H1 (cell line): ENCODE data around the gene KIAA1671. TPM values are rescaled to one million over a fixed set of nuclear protein-coding genes. Genes with fewer than 3 reads are reported as not detected.

Source experiments
- CTCF ChIA-PET: fragments of 300-600 bp; sonication (Branson Sonifier 250); formaldehyde crosslinking; loops from one replicate; lab custom pipeline; 2021; ENCODE audit not compliant: partially characterized antibody; lab: Charles Lee
- POLR2A ChIA-PET: fragments of 300-600 bp; sonication (Branson Sonifier 250); formaldehyde crosslinking; loops from one replicate; lab custom pipeline; 2021; ENCODE audit warnings: inconsistent platforms; ENCODE audit not compliant: partially characterized antibody; lab: Charles Lee
- DNase-seq, 2 experiments: peaks; one replicate each; pipeline versions ENCODE4 v3.0.0 to v3.0.0-alpha.2; 2010 to 2022; ENCODE audit warnings: low spot score in 2 of 2, low read depth in 1 of 2, mixed read lengths in 1 of 2
- FAIRE-seq: peaks from 2 replicates; lab custom pipeline; 2011; peaks lifted over from hg19 to GRCh38; lab: Jason Lieb, UNC
- H2AFZ ChIP-seq: 2 replicates; pipeline ENCODE4 v1.8.1; 2012; ENCODE audit warnings: low read length, inconsistent platforms
- H2AK5ac ChIP-seq: 2 replicates; pipeline ENCODE4 v1.6.1; 2013; ENCODE audit warnings: low read depth, low read length
- H2BK120ac ChIP-seq: replicated peaks from 2 replicates; pipeline ENCODE3; 2013; ENCODE audit warnings: low read depth, low read length, inconsistent platforms
- H2BK12ac ChIP-seq: 2 replicates; pipeline ENCODE4 v1.6.1; 2013; ENCODE audit warnings: low read depth, low read length
- H2BK15ac ChIP-seq: 2 replicates; pipeline ENCODE4 v1.6.1; 2013; ENCODE audit warnings: low read length
- H2BK20ac ChIP-seq: 2 replicates; pipeline ENCODE4 v1.6.1; 2013; ENCODE audit warnings: low read length
- H2BK5ac ChIP-seq: 2 replicates; pipeline ENCODE4 v1.6.1; 2013; ENCODE audit warnings: low read depth, low read length
- H3K14ac ChIP-seq: 2 replicates; pipeline ENCODE4 v1.6.1; 2013; ENCODE audit warnings: inconsistent platforms; ENCODE audit not compliant: insufficient read length
- H3K18ac ChIP-seq: 2 replicates; pipeline ENCODE4 v1.6.1; 2013; ENCODE audit warnings: low read length; ENCODE audit errors: extremely low read depth
- H3K23ac ChIP-seq: 2 replicates; pipeline ENCODE4 v1.6.1; 2013; ENCODE audit warnings: inconsistent platforms; ENCODE audit not compliant: insufficient read length
- H3K23me2 ChIP-seq: 2 replicates; pipeline ENCODE4 v1.6.1; 2013; ENCODE audit warnings: low read depth, low read length
- H3K27ac ChIP-seq: 2 replicates; pipeline ENCODE4 v1.6.1; 2011; ENCODE audit warnings: low read depth, low read length, inconsistent platforms
- H3K27me3 ChIP-seq, 4 experiments: replicated peaks in 1 of 4; 1 replicate in 1 of 4; 2 replicates in 3 of 4; pipeline versions ENCODE4 v1.6.1 to v1.8.1; 2011 to 2013; ENCODE audit warnings: low read length in 3 of 4, mild to moderate bottlenecking in 3 of 4, inconsistent platforms in 2 of 4, mixed read lengths in 2 of 4, moderate library complexity in 1 of 4; ENCODE audit not compliant: control insufficient read depth in 3 of 4, insufficient read depth in 3 of 4; ENCODE audit errors: extremely low read depth in 1 of 4
- H3K36me3 ChIP-seq, 4 experiments: 2 replicates each; pipeline versions ENCODE4 v1.6.1 to v1.8.1; 2011 to 2013; ENCODE audit warnings: mild to moderate bottlenecking in 4 of 4, low read length in 3 of 4, moderate library complexity in 2 of 4, control low read depth in 1 of 4, inconsistent platforms in 1 of 4; ENCODE audit not compliant: insufficient read depth in 4 of 4, control insufficient read depth in 2 of 4
- H3K4ac ChIP-seq: replicated peaks from 2 replicates; pipeline ENCODE3; 2013; ENCODE audit warnings: low read length, low read depth, mixed read lengths, inconsistent platforms; ENCODE audit not compliant: insufficient read length
- H3K4me1 ChIP-seq, 4 experiments: replicated peaks in 1 of 4; 1 replicate in 1 of 4; 2 replicates in 3 of 4; pipeline versions ENCODE4 v1.6.1 to v1.8.1; 2011 to 2013; ENCODE audit warnings: low read length in 3 of 4, inconsistent platforms in 2 of 4, mixed read lengths in 1 of 4; ENCODE audit not compliant: insufficient read depth in 4 of 4, control insufficient read depth in 3 of 4
- H3K4me2 ChIP-seq, 2 experiments: 2 replicates each; pipeline versions ENCODE4 v1.6.1 to v1.8.1; 2011 to 2013; ENCODE audit warnings: low read depth in 2 of 2, low read length in 2 of 2, control low read depth in 1 of 2, inconsistent platforms in 1 of 2, mild to moderate bottlenecking in 1 of 2; ENCODE audit not compliant: insufficient read depth in 1 of 2
- H3K4me3 ChIP-seq, 4 experiments: fragments of 200-600, 300-600 bp in 1 of 4; sonication (generic), shearing (Covaris generic), sonication (Bioruptor Twin) in 1 of 4; 2 replicates each; pipeline versions ENCODE4 v1.5.1 to v1.8.1; 2011 to 2016; ENCODE audit warnings: low read length in 4 of 4, low read depth in 3 of 4, control low read depth in 2 of 4, inconsistent platforms in 2 of 4, mild to moderate bottlenecking in 2 of 4, mixed read lengths in 1 of 4, moderate library complexity in 1 of 4; ENCODE audit not compliant: insufficient read depth in 2 of 4; ENCODE audit errors: extremely low read depth in 1 of 4
- H3K56ac ChIP-seq: replicated peaks from 2 replicates; pipeline ENCODE3; 2013; ENCODE audit warnings: low read depth, mild to moderate bottlenecking, mixed read lengths, low read length, inconsistent platforms; ENCODE audit not compliant: insufficient read length
- H3K79me1 ChIP-seq: 2 replicates; pipeline ENCODE4 v1.6.1; 2013; ENCODE audit warnings: low read depth, low read length, control low read depth
- H3K79me2 ChIP-seq, 2 experiments: 2 replicates each; pipeline versions ENCODE4 v1.6.1 to v1.8.1; 2012 to 2013; ENCODE audit warnings: low read length in 2 of 2, mild to moderate bottlenecking in 2 of 2, inconsistent platforms in 1 of 2; ENCODE audit not compliant: insufficient read depth in 2 of 2, control insufficient read depth in 1 of 2
- H3K9ac ChIP-seq, 4 experiments: replicated peaks in 1 of 4; 1 replicate in 1 of 4; 2 replicates in 3 of 4; pipeline versions ENCODE4 v1.6.1 to v1.8.1; 2011 to 2013; ENCODE audit warnings: low read depth in 3 of 4, low read length in 3 of 4, control low read depth in 2 of 4, mild to moderate bottlenecking in 2 of 4, moderate library complexity in 2 of 4, inconsistent platforms in 1 of 4; ENCODE audit errors: extremely low read depth in 1 of 4
- H3K9me3 ChIP-seq, 2 experiments: 2 replicates each; pipeline versions ENCODE4 v1.6.1 to v1.8.1; 2012 to 2013; ENCODE audit warnings: mild to moderate bottlenecking in 2 of 2, moderate library complexity in 2 of 2, control low read depth in 1 of 2, inconsistent platforms in 1 of 2, low read depth in 1 of 2, low read length in 1 of 2, mixed read lengths in 1 of 2; ENCODE audit not compliant: insufficient read depth in 2 of 2
- H4K20me1 ChIP-seq, 2 experiments: replicated peaks in 1 of 2; 2 replicates each; pipeline versions ENCODE3 to v1.8.1; 2011 to 2013; ENCODE audit warnings: inconsistent platforms in 2 of 2, low read length in 2 of 2, mild to moderate bottlenecking in 1 of 2; ENCODE audit not compliant: insufficient read depth in 2 of 2, control insufficient read depth in 1 of 2
- H4K5ac ChIP-seq: 2 replicates; pipeline ENCODE4 v1.6.1; 2013; ENCODE audit warnings: low read length, low read depth, mixed read lengths, inconsistent platforms; ENCODE audit not compliant: insufficient read length
- H4K8ac ChIP-seq: 2 replicates; pipeline ENCODE4 v1.8.0; 2013; ENCODE audit warnings: mild to moderate bottlenecking, moderate library complexity, low read length, inconsistent platforms; ENCODE audit not compliant: insufficient read depth; ENCODE audit errors: extremely low read depth
- H4K91ac ChIP-seq: replicated peaks from 2 replicates; pipeline ENCODE3; 2013; ENCODE audit warnings: low read length, mixed read lengths, inconsistent platforms; ENCODE audit not compliant: insufficient read length
- BACH1 ChIP-seq: IDR thresholded peaks from 2 replicates; pipeline ENCODE4 v1.6.1; 2012; ENCODE audit warnings: low read length, improper control_type of control experiment
- CEBPB ChIP-seq: IDR thresholded peaks from 2 replicates; pipeline ENCODE4 v1.6.1; 2012; ENCODE audit warnings: low read depth, low read length
- CTBP2 ChIP-seq: IDR thresholded peaks from 2 replicates; pipeline ENCODE4 v1.7.0; 2011; ENCODE audit warnings: borderline replicate concordance, mild to moderate bottlenecking, moderate library complexity, mixed read lengths, low read length; ENCODE audit not compliant: insufficient read depth, insufficient read length
- E2F6 ChIP-seq: IDR thresholded peaks from 2 replicates; pipeline ENCODE4 v1.6.1; 2012; ENCODE audit warnings: inconsistent platforms
- KDM4A ChIP-seq: IDR thresholded peaks from one replicate; pipeline ENCODE4 v1.7.1; 2012; ENCODE audit warnings: low read depth, mild to moderate bottlenecking, moderate library complexity, low read length, inconsistent platforms; ENCODE audit not compliant: severe bottlenecking
- SIRT6 ChIP-seq: IDR thresholded peaks from one replicate; pipeline ENCODE4 v1.7.1; 2012; ENCODE audit warnings: low read length, inconsistent platforms
- SP4 ChIP-seq: IDR thresholded peaks from 2 replicates; pipeline ENCODE4 v1.6.1; 2012; ENCODE audit warnings: low read length, inconsistent platforms
- SRF ChIP-seq: IDR thresholded peaks from 2 replicates; pipeline ENCODE4 v1.6.1; 2011; ENCODE audit warnings: mild to moderate bottlenecking, low read depth, low read length, moderate library complexity
- TAF7 ChIP-seq: optimal IDR thresholded peaks from 2 replicates; pipeline ENCODE3; 2011; ENCODE audit warnings: low read depth, mild to moderate bottlenecking, inconsistent platforms, low read length, moderate library complexity, borderline replicate concordance
- WGBS, 2 experiments: shearing (Covaris generic) in 1 of 2; methylation state at CpG; one replicate each; pipeline versions ENCODE4 v1.1.6 to v1.1.7; 2013 to 2015; ENCODE audit warnings: low lambda C conversion rate in 2 of 2, mixed read lengths in 2 of 2, inconsistent platforms in 1 of 2, low coverage in 1 of 2, missing lambda C conversion rate in 1 of 2; ENCODE audit not compliant: insufficient replicate concordance in 2 of 2, insufficient coverage in 1 of 2, insufficient read length in 1 of 2; ENCODE audit errors: extremely low coverage in 1 of 2, missing lambda C conversion rate in 1 of 2; 5-methylcytosine and 5-hydroxymethylcytosine counted together
- polyA plus RNA-seq, 7 experiments: library from polyadenylated mRNA; depleted of rRNA in 3 of 7; stranded (reverse) in 5 of 7; unstranded in 2 of 7; fragments of >200 nt in 5 of 7; fragments of 200-250 nt in 2 of 7; gene quantifications; 1 replicate in 5 of 7; 2 replicates in 1 of 7; 4 replicates in 1 of 7; pipeline versions ENCODE4 v1.2.1 to v1.2.3, GENCODE V29; 2011 to 2013; ENCODE audit warnings: missing spikeins in 2 of 7, mixed read lengths in 2 of 7
- total RNA-seq: library from RNA; stranded (reverse); fragmentation: NEBNext Ultra II Directional; extraction: Animal tissue kit (Norgen Biotek cat#: 25700); gene quantifications from 2 replicates; pipeline ENCODE4 v1.2.1, GENCODE V29; 2021
- TF ChIP-seq, protein P1 (sequence below): IDR thresholded peaks from 2 replicates; pipeline ENCODE4 v1.6.1; 2012; ENCODE audit warnings: low read length, inconsistent platforms

KIAA1671 gene
- total and polyA plus RNA-seq, 2 of the 8 experiments (the other 6 are each of a cell fraction or from before 2014, with no cell fraction given): 6.4 to 23.9 TPM

DNA sequence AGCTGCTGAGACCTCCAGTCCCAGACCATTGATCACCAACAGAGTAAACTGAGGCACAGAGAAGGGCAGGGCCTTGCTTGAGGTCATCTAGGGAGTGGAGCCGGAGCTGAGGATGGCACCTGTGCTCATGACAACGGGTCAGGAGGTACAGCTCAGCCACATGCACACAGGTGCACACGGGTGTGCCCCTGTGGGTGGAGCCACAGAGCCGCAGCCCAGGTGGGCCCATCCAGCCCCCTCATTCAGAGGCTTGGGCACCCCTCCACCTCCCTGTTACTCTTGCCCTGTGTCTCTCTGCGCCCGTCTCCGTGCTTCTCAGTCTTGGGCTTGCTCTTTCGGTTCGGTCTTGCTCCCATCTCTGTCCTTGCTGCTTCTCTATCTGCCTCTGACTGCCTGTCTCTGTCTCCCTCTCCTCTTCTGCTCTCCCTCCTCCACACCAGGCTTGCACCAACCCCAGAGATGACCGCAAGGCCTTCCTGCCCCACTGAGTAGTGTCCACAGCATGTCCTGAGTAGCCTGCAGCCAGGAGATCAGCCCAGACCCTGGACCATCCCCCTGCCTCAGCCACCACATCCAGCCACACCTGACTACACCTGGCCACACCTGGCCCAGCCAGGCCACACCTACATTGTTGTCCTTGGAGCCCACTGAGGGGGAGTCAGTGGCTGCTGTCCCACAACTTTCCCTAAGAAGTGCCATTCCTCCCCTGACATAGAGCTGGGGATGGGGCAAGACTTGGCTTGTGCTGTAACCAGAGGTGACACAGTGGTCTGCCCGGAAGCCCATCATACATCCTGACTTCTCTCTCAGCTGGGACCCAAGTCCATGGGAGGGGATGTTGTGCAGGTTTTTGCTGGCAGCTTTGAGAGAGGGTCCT is 207.8 kb downstream of the KIAA1671 start:
- no peaks in the 10 kb centered on the region for H3K23me2 ChIP-seq
- H3K27ac ChIP-seq: no peak overlapping the region; the same call in 1 of the 2 replicates
- no peak overlapping the region for H2BK5ac ChIP-seq
- H3K79me2 ChIP-seq: no peaks in the 10 kb centered on the region
- H3K23ac ChIP-seq: no peak overlapping the region
- no peak overlapping the region for H2BK12ac ChIP-seq
- H3K79me1 ChIP-seq: no peaks in the 10 kb centered on the region
- no peak overlapping the region for H2AFZ ChIP-seq
- no peak for TF ChIP-seq CTBP2
- TF ChIP-seq SP4: no peak
- TF ChIP-seq SRF: no peak
- TF ChIP-seq KDM4A: no peak
- no peak for TF ChIP-seq SIRT6
- no peak for TF ChIP-seq E2F6
- no peak for TF ChIP-seq TAF7
- TF ChIP-seq, protein P1, sequence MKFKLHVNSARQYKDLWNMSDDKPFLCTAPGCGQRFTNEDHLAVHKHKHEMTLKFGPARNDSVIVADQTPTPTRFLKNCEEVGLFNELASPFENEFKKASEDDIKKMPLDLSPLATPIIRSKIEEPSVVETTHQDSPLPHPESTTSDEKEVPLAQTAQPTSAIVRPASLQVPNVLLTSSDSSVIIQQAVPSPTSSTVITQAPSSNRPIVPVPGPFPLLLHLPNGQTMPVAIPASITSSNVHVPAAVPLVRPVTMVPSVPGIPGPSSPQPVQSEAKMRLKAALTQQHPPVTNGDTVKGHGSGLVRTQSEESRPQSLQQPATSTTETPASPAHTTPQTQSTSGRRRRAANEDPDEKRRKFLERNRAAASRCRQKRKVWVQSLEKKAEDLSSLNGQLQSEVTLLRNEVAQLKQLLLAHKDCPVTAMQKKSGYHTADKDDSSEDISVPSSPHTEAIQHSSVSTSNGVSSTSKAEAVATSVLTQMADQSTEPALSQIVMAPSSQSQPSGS: no peak
- TF ChIP-seq BACH1: no peak
- TF ChIP-seq CEBPB: no peak
- TF ChIP-seq, all 59 proteins: peak for 0
- Histone ChIP-seq H4K20me1 (peaks cover 3 to 10% of the 10 kb centered on the region in 2 experiments), H4K5ac (no peak overlapping the region), H3K4ac (no peak overlapping the region), H2BK20ac (no peak overlapping the region), H2BK15ac (no peak overlapping the region), H3K4me3 (no peak overlapping the region), H2AK5ac (no peak overlapping the region), H3K27me3 (no peaks in the 10 kb centered on the region), H3K9me3 (no peaks in the 10 kb centered on the region), H4K91ac (no peak overlapping the region), H3K56ac (no peak overlapping the region), H3K14ac (no peak overlapping the region), H3K36me3 (no peaks in the 10 kb centered on the region), H3K4me1 (no peaks in the 10 kb centered on the region; a peak in 1 of 7 replicates), H3K9ac (no peak overlapping the region), H2BK120ac (no peak overlapping the region), H3K18ac (no peak overlapping the region), H3K4me2 (no peak overlapping the region), H4K8ac (no peak overlapping the region; the same call in 1 of the 2 replicates)
- 88% methylated on average over 11 of the region's 11 CpGs; no CpG with 5 or more reads in 1 of the 2 experiments for WGBS, 2 experiments
- POLR2A ChIA-PET: no interaction called here
- CTCF ChIA-PET: interaction anchor here (2.0 kb wide), 3 partner anchors 11 to 79 kb away, joined by 5 to 7 read pairs (median 6); no protein-coding TSS in a partner anchor
- FAIRE-seq (no peak), DNase-seq (no peak)
